ENCODE results near the gene RACGAP1. TPM values are rescaled to one million over a fixed set of nuclear protein-coding genes. Genes with fewer than 3 reads are reported as not detected.

The RACGAP1 gene
- total RNA-seq, 1 donor from 2014 or later: 18.8 TPM

DNA sequence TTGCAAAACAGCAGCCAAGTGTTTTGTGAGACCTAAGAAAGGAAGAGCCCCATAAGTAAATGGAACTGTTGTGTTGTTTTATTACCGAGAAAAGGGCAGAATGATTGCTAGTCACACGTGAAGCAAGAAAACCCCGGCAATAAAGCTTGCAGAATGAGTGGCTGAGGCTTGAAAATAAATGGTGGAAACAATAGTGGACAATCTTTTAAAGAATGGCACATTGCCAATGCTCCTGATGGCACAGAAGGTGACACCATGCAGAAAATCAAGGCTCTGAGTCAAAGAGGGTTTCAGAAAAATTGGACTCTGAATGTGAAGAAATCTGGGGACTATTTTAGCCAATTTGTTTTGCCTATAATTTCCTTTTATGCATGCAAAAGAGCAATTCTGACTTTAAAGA lies 78.8 kb downstream of the RACGAP1 start:
- no peak overlapping the region for H3K9ac ChIP-seq (ENCODE audit: low read length)
- no peak overlapping the region for H3K27ac ChIP-seq (ENCODE audit: low read depth, low read length)
- TF ChIP-seq EZH2 (IDR thresholded peaks at IDR 0.05; ENCODE audit: insufficient read depth, low read length): no peak
- TF ChIP-seq CTCF (IDR thresholded peaks at IDR 0.05; ENCODE audit: insufficient read depth, low read depth, low read length): no peak
- DNase-seq (ENCODE audit: low read depth) (no peak), FAIRE-seq (no peak)
- H3K4me1 ChIP-seq (ENCODE audit: insufficient read depth, low read length): peaks cover 3% of the 10 kb centered on the region
- H3K4me3 ChIP-seq (ENCODE audit: insufficient read depth, low read depth, low read length): no peak overlapping the region
- no peak overlapping the region for H3K27ac Mint-ChIP-seq (ENCODE audit: unreplicated experiment)
- H3K79me2 ChIP-seq (ENCODE audit: insufficient read depth, low read length): no peaks in the 10 kb centered on the region
- H3K9me3 ChIP-seq (ENCODE audit: insufficient read depth, low read depth, low read length): no peaks in the 10 kb centered on the region
- H2AFZ ChIP-seq (ENCODE audit: low read depth, low read length): no peak overlapping the region
- no peaks in the 10 kb centered on the region for H3K9me3 Mint-ChIP-seq (ENCODE audit: unreplicated experiment)
- no peak overlapping the region for H3K4me3 Mint-ChIP-seq (ENCODE audit: unreplicated experiment)
- no peaks in the 10 kb centered on the region for H3K36me3 Mint-ChIP-seq (ENCODE audit: low read depth, unreplicated experiment)
- no peak overlapping the region for H3K4me2 ChIP-seq (ENCODE audit: low read length)
- no peaks in the 10 kb centered on the region for H4K20me1 ChIP-seq (ENCODE audit: insufficient read depth, low read length)
- peaks cover 43% of the 10 kb centered on the region for H3K27me3 Mint-ChIP-seq (ENCODE audit: low read depth, unreplicated experiment)
- no peaks in the 10 kb centered on the region for H3K27me3 ChIP-seq (ENCODE audit: insufficient read depth, low read length)
- H3K36me3 ChIP-seq (ENCODE audit: insufficient read depth, low read length): no peaks in the 10 kb centered on the region
- H3K4me1 Mint-ChIP-seq (ENCODE audit: low read depth, unreplicated experiment): peaks cover 3% of the 10 kb centered on the region

DNA sequence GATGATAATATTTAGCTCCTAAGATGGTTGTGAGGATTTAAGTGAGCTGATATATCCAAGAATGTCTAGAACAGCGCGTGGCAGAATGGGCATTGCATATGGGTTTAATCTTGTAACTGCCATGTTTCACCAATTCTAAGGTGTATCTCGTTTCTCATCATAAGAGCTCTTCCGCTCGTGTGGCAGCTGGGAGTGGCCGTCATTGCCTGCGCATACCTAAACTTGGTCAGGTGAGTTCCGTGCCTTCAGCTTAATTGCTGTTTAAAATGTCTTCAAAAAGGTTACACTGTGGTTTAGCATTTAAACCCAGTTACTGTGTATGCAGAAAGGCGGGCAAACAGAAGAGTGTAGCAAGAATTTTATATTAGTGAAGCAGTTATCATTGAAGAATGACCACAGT lies 79.2 kb downstream of the RACGAP1 start:
- Mint-ChIP-seq H3K9me3 (ENCODE audit: unreplicated experiment) (no peaks in the 10 kb centered on the region), H3K4me3 (ENCODE audit: unreplicated experiment) (no peak overlapping the region), H3K27me3 (ENCODE audit: low read depth, unreplicated experiment) (peaks cover 41% of the 10 kb centered on the region), H3K36me3 (ENCODE audit: low read depth, unreplicated experiment) (no peaks in the 10 kb centered on the region), H3K4me1 (ENCODE audit: low read depth, unreplicated experiment) (peaks cover 3% of the 10 kb centered on the region), H3K27ac (ENCODE audit: unreplicated experiment) (no peak overlapping the region)
- Histone ChIP-seq H3K9me3 (ENCODE audit: insufficient read depth, low read depth, low read length) (no peaks in the 10 kb centered on the region), H3K27me3 (ENCODE audit: insufficient read depth, low read length) (no peaks in the 10 kb centered on the region), H3K36me3 (ENCODE audit: insufficient read depth, low read length) (no peaks in the 10 kb centered on the region), H3K4me3 (ENCODE audit: insufficient read depth, low read depth, low read length) (no peak overlapping the region), H4K20me1 (ENCODE audit: insufficient read depth, low read length) (no peaks in the 10 kb centered on the region), H3K4me1 (ENCODE audit: insufficient read depth, low read length) (peaks cover 3% of the 10 kb centered on the region), H3K27ac (ENCODE audit: low read depth, low read length) (no peak overlapping the region), H2AFZ (ENCODE audit: low read depth, low read length) (peak overlapping the region; percentile 79), H3K9ac (ENCODE audit: low read length) (no peak overlapping the region), H3K79me2 (ENCODE audit: insufficient read depth, low read length) (no peaks in the 10 kb centered on the region), H3K4me2 (ENCODE audit: low read length) (no peak overlapping the region)
- no peak for TF ChIP-seq CTCF (IDR thresholded peaks at IDR 0.05; ENCODE audit: insufficient read depth, low read depth, low read length)
- DNase-seq (ENCODE audit: low read depth) (no peak), FAIRE-seq (no peak)

- peak overlapping the region; percentile 13 for H3K4me3 ChIP-seq (ENCODE audit: insufficient read depth, low read depth, low read length)
- TF ChIP-seq EZH2 (IDR thresholded peaks at IDR 0.05; ENCODE audit: insufficient read depth, low read length): no peak
- TF ChIP-seq CTCF (IDR thresholded peaks at IDR 0.05; ENCODE audit: insufficient read depth, low read depth, low read length): peak; percentile 90
- Mint-ChIP-seq H3K36me3 (ENCODE audit: low read depth, unreplicated experiment) (no peaks in the 10 kb centered on the region), H3K4me1 (ENCODE audit: low read depth, unreplicated experiment) (peaks cover 3% of the 10 kb centered on the region), H3K4me3 (ENCODE audit: unreplicated experiment) (peak overlapping the region; percentile 2), H3K27me3 (ENCODE audit: low read depth, unreplicated experiment) (peaks cover 39% of the 10 kb centered on the region), H3K9me3 (ENCODE audit: unreplicated experiment) (no peaks in the 10 kb centered on the region), H3K27ac (ENCODE audit: unreplicated experiment) (peak overlapping the region; percentile 41)
- no peak overlapping the region for H3K27ac ChIP-seq (ENCODE audit: low read depth, low read length)
- FAIRE-seq (peak; percentile 37), DNase-seq (ENCODE audit: low read depth) (peak; percentile 49)
- H3K36me3 ChIP-seq (ENCODE audit: insufficient read depth, low read length): no peaks in the 10 kb centered on the region
- H3K79me2 ChIP-seq (ENCODE audit: insufficient read depth, low read length): no peaks in the 10 kb centered on the region
- H3K9me3 ChIP-seq (ENCODE audit: insufficient read depth, low read depth, low read length): no peaks in the 10 kb centered on the region
- H3K27me3 ChIP-seq (ENCODE audit: insufficient read depth, low read length): no peaks in the 10 kb centered on the region
- H4K20me1 ChIP-seq (ENCODE audit: insufficient read depth, low read length): no peaks in the 10 kb centered on the region
- peaks cover 3% of the 10 kb centered on the region for H3K4me1 ChIP-seq (ENCODE audit: insufficient read depth, low read length)
- H2AFZ ChIP-seq (ENCODE audit: low read depth, low read length): peak overlapping the region; percentile 79
- peak overlapping the region; percentile 57 for H3K9ac ChIP-seq (ENCODE audit: low read length)
- peak overlapping the region; percentile 83 for H3K4me2 ChIP-seq (ENCODE audit: low read length)
Measured at GRCh38 chr12:49945394-49946080, 79.8 kb downstream of the RACGAP1 start.

All from astrocyte (in vitro differentiated cells and primary cell).